ENCODE measurements around the gene KXD1.
"Not testable (repeated sequence)": the region's sequence is repeated elsewhere in the genome, so short reads cannot be mapped to it uniquely, and the experiment has no call there.

Gene KXD1

GRCh38 chr19:18593367-18594095 is 35.9 kb downstream of the KXD1 start:
- H3K27ac ChIP-seq, result peak overlapping the region; percentile 52
- TF ChIP-seq CTCF (conservative IDR thresholded peaks at IDR 0.05) (no peak), ZFX (IDR thresholded peaks at IDR 0.05) (no peak)

DNA sequence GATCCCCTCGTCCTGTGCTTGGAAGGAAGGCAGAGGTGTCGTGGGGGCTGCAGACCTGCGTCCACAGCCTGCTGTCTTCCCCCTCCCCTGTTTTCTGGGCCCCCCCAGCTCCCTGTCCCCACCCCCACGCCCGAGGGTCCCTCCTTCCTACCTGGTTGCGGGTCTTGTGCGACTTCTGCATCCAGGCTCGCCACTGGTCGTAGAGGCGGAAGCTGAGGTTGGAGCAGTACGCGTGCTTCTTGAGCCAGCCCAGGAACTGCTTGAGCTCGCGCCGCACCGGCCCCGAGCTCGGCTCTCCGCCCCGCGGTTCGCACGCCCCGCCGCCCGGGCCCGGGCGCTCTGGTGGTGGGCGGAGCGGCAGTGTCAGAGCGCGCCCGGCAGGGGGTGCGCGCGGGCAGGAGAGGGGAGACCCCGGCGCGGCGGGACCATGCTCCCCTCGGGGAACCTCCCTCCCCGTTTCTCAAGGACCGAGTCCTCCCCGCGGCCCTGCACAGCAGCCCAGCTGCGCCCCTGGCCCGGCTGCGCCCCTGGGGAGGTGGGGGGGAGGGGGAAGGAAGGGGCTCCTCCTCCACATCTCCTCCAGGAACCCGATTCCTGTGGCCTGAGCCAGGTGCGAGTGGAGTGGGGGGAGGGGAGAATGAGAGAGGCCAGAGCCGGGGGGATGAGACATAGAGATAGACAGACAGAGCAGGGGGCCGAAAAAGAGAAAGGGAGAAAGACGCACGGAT is 36.6 kb downstream of the KXD1 start:
- peak overlapping the region; percentile 52 for H3K27ac ChIP-seq
- TF ChIP-seq ZFX (IDR thresholded peaks at IDR 0.05) (no peak), CTCF (conservative IDR thresholded peaks at IDR 0.05) (peak; percentile 97)

- TF ChIP-seq ZFX (IDR thresholded peaks at IDR 0.05), result no peak
- H3K27ac ChIP-seq, result peak overlapping the region; percentile 52
These were observed 37.2 kb downstream of the KXD1 start for GRCh38 chr19:18594824-18595373.

- no peak for TF ChIP-seq CTCF (conservative IDR thresholded peaks at IDR 0.05)
- H3K27ac ChIP-seq, result no peak overlapping the region
These were observed 37.8 kb downstream of the KXD1 start for GRCh38 chr19:18595475-18595874.

DNA sequence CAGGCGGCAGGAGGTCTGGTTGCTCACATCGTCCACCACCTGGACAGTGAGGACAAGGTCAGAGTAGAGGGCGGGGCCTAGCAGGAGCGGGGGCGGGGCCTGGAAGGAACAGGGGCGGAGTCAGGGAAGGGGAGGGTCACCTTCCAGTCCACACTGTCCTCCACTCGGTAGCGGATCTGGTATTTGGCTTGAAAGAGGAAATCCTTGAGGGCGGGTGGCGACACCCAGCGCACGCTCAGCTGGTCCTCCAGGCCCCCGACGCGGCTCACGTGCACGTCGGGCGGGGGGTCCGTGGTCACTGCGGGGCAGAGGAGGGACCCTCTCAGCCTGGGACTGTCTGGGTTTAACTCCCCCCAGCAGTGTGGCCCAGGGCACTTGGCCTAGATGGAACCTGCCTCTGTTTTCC is 39.1 kb downstream of the KXD1 start:
- no peak overlapping the region for H3K27ac ChIP-seq
- no peak for TF ChIP-seq CTCF (conservative IDR thresholded peaks at IDR 0.05)
- no peak for TF ChIP-seq ZFX (IDR thresholded peaks at IDR 0.05)

- no peak overlapping the region for H3K27ac ChIP-seq
- TF ChIP-seq ZFX (IDR thresholded peaks at IDR 0.05), result no peak
These were observed 40.4 kb downstream of the KXD1 start for GRCh38 chr19:18597809-18598660.

GRCh38 chr19:18599485-18599884 is 41.8 kb downstream of the KXD1 start:
- no peak overlapping the region for H3K27ac ChIP-seq
- TF ChIP-seq ZFX (IDR thresholded peaks at IDR 0.05) (no peak), CTCF (conservative IDR thresholded peaks at IDR 0.05) (no peak)

GRCh38 chr19:18600692-18601397 is 43.2 kb downstream of the KXD1 start:
- H3K27ac ChIP-seq, result not testable (repeated sequence)

All from C4-2B (cell line).